Mesenchymal stem cell (in vitro differentiated cells and primary cell): ENCODE data around the gene S100A13.
A peak's percentile ranks its signal among the peaks of the same experiment; 100 is the strongest.

Source experiments
- DNase-seq: peaks from one replicate; pipeline ENCODE4 v3.0.0-alpha.2; 2013
- H2AFZ ChIP-seq: one replicate; pipeline ENCODE4 v1.6.1; 2013; ENCODE audit warnings: low read depth, mild to moderate bottlenecking, control low read depth, inconsistent platforms, low read length, moderate library complexity
- H2AK5ac ChIP-seq: 2 replicates; pipeline ENCODE4 v1.6.1; 2013; ENCODE audit warnings: low read length, moderate library complexity, mild to moderate bottlenecking, inconsistent platforms; ENCODE audit not compliant: severe bottlenecking
- H2BK120ac ChIP-seq: one replicate; pipeline ENCODE4 v1.6.1; 2013; ENCODE audit warnings: low read depth, mild to moderate bottlenecking, inconsistent platforms, low read length, moderate library complexity
- H2BK12ac ChIP-seq, 2 experiments: one replicate each; pipeline ENCODE4 v1.6.1; 2013; ENCODE audit warnings: inconsistent platforms in 2 of 2, low read length in 2 of 2, mild to moderate bottlenecking in 2 of 2, moderate library complexity in 2 of 2, control low read depth in 1 of 2
- H2BK15ac ChIP-seq: one replicate; pipeline ENCODE4 v1.6.1; 2013; ENCODE audit warnings: mild to moderate bottlenecking, low read depth, inconsistent platforms; ENCODE audit not compliant: poor library complexity, severe bottlenecking
- H2BK5ac ChIP-seq: 2 replicates; pipeline ENCODE4 v1.6.1; 2013; ENCODE audit warnings: low read depth, mild to moderate bottlenecking, low read length, control low read depth, inconsistent platforms; ENCODE audit not compliant: poor library complexity, severe bottlenecking
- H3K14ac ChIP-seq, 2 experiments: one replicate each; pipeline ENCODE4 v1.6.1; 2013; ENCODE audit warnings: inconsistent platforms in 2 of 2, low read length in 2 of 2, control low read depth in 1 of 2, mild to moderate bottlenecking in 1 of 2, moderate library complexity in 1 of 2
- H3K18ac ChIP-seq, 2 experiments: one replicate each; pipeline ENCODE4 v1.6.1; 2013; ENCODE audit warnings: inconsistent platforms in 2 of 2, low read length in 2 of 2, control low read depth in 1 of 2, low read depth in 1 of 2, mild to moderate bottlenecking in 1 of 2
- H3K23ac ChIP-seq, 2 experiments: one replicate each; pipeline ENCODE4 v1.6.1; 2013; ENCODE audit warnings: inconsistent platforms in 2 of 2, low read length in 2 of 2, mild to moderate bottlenecking in 2 of 2, moderate library complexity in 2 of 2, control low read depth in 1 of 2
- H3K27ac ChIP-seq: 2 replicates; pipeline ENCODE4 v1.5.1; 2013; ENCODE audit warnings: mild to moderate bottlenecking, moderate library complexity, low read length, control low read depth, inconsistent platforms; ENCODE audit not compliant: poor library complexity, severe bottlenecking
- H3K27me3 ChIP-seq, 2 experiments: 2 replicates each; pipeline versions ENCODE4 v1.6.1 to v1.7.0; 2013; ENCODE audit warnings: low read length in 2 of 2, mild to moderate bottlenecking in 2 of 2, moderate library complexity in 2 of 2, control low read depth in 1 of 2, inconsistent platforms in 1 of 2; ENCODE audit not compliant: control insufficient read depth in 1 of 2, insufficient read depth in 1 of 2
- H3K36me3 ChIP-seq, 2 experiments: 2 replicates each; pipeline versions ENCODE4 v1.6.1 to v1.7.0; 2013; ENCODE audit warnings: low read length in 2 of 2, control low read depth in 1 of 2, inconsistent platforms in 1 of 2, low read depth in 1 of 2, mild to moderate bottlenecking in 1 of 2; ENCODE audit not compliant: insufficient read depth in 2 of 2, control insufficient read depth in 1 of 2
- H3K4ac ChIP-seq, 2 experiments: one replicate each; pipeline ENCODE4 v1.6.1; 2013; ENCODE audit warnings: inconsistent platforms in 2 of 2, low read length in 2 of 2, mild to moderate bottlenecking in 2 of 2, moderate library complexity in 2 of 2, control low read depth in 1 of 2, low read depth in 1 of 2
- H3K4me1 ChIP-seq: 2 replicates; pipeline ENCODE4 v1.6.1; 2013; ENCODE audit warnings: low read depth, low read length, control low read depth; ENCODE audit not compliant: control insufficient read depth, insufficient read depth
- H3K4me2 ChIP-seq: 2 replicates; pipeline ENCODE4 v1.6.1; 2013; ENCODE audit warnings: low read length, mild to moderate bottlenecking, inconsistent platforms; ENCODE audit not compliant: poor library complexity, severe bottlenecking
- H3K4me3 ChIP-seq, 2 experiments: 2 replicates each; pipeline versions ENCODE4 v1.5.1 to v1.7.0; 2013; ENCODE audit warnings: low read length in 2 of 2, mild to moderate bottlenecking in 2 of 2, control low read depth in 1 of 2, low read depth in 1 of 2; ENCODE audit not compliant: insufficient read depth in 1 of 2
- H3K79me1 ChIP-seq: replicated peaks from 2 replicates; pipeline ENCODE4 v1.6.1; 2013; ENCODE audit warnings: mild to moderate bottlenecking, control low read depth, low read length, inconsistent platforms; ENCODE audit not compliant: poor library complexity, severe bottlenecking
- H3K9ac ChIP-seq: 2 replicates; pipeline ENCODE4 v1.7.0; 2013; ENCODE audit warnings: mild to moderate bottlenecking, low read length, moderate library complexity
- H3K9me3 ChIP-seq: 2 replicates; pipeline ENCODE4 v1.7.0; 2013; ENCODE audit warnings: mild to moderate bottlenecking, low read length; ENCODE audit not compliant: control insufficient read depth
- H4K8ac ChIP-seq: one replicate; pipeline ENCODE4 v1.6.1; 2013; ENCODE audit warnings: inconsistent platforms, mild to moderate bottlenecking, low read length, moderate library complexity
- H4K91ac ChIP-seq: one replicate; pipeline ENCODE4 v1.6.1; 2013; ENCODE audit warnings: mild to moderate bottlenecking, low read length, inconsistent platforms
- WGBS: methylation state at CpG from one replicate; pipeline ENCODE4 v1.1.7; 2013; ENCODE audit warnings: mixed read lengths; 5-methylcytosine and 5-hydroxymethylcytosine counted together

The S100A13 gene

GRCh38 chr1:153578936-153579335 lies 48.4 kb downstream of the S100A13 start:
- H2BK5ac ChIP-seq: no peak overlapping the region
- H2BK120ac ChIP-seq: no peak overlapping the region
- H2AK5ac ChIP-seq: peak overlapping the region; percentile 52
- H4K91ac ChIP-seq: no peak overlapping the region
- H2BK15ac ChIP-seq: no peak overlapping the region
- H3K23ac ChIP-seq: no peak overlapping the region
- H3K9ac ChIP-seq: peak overlapping the region; percentile 38
- no peak overlapping the region for H2AFZ ChIP-seq
- no peak overlapping the region for H3K4me2 ChIP-seq
- no peaks in the 10 kb centered on the region for H3K79me1 ChIP-seq
- H2BK12ac ChIP-seq: no peak overlapping the region
- no peaks in the 10 kb centered on the region for H3K9me3 ChIP-seq
- H3K4ac ChIP-seq: no peak overlapping the region
- no peak overlapping the region for H4K8ac ChIP-seq
- DNase-seq: no peak
- no peak overlapping the region for H3K18ac ChIP-seq
- WGBS: 85% methylated on average over 3 of the region's 3 CpGs
- no peak overlapping the region for H3K14ac ChIP-seq
- peaks cover 8% of the 10 kb centered on the region for H3K4me1 ChIP-seq
- peaks cover 0 to 3% of the 10 kb centered on the region in 2 experiments for H3K36me3 ChIP-seq
- H3K27me3 ChIP-seq: no peaks in the 10 kb centered on the region
- no peak overlapping the region for H3K27ac ChIP-seq
- peak overlapping the region in 1 of 2 experiments; percentile 31 for H3K4me3 ChIP-seq

GRCh38 chr1:153578490-153578889 lies 48.8 kb downstream of the S100A13 start:
- H3K23ac ChIP-seq: no peak overlapping the region
- peak overlapping the region; percentile 23 for H3K9ac ChIP-seq
- no peak overlapping the region for H3K14ac ChIP-seq
- H3K9me3 ChIP-seq: no peaks in the 10 kb centered on the region
- no peak overlapping the region for H2BK5ac ChIP-seq
- peak overlapping the region in 1 of 2 experiments; percentile 21 for H2BK12ac ChIP-seq
- peak overlapping the region; percentile 65 for H2AK5ac ChIP-seq
- no peak overlapping the region for H2AFZ ChIP-seq
- H2BK120ac ChIP-seq: no peak overlapping the region
- H3K79me1 ChIP-seq: no peaks in the 10 kb centered on the region
- DNase-seq: peak; percentile 34
- no peak overlapping the region for H3K4me3 ChIP-seq
- no peak overlapping the region for H4K8ac ChIP-seq
- H3K27ac ChIP-seq: peak overlapping the region; percentile 51
- H4K91ac ChIP-seq: no peak overlapping the region
- H3K36me3 ChIP-seq: peaks cover 0 to 3% of the 10 kb centered on the region in 2 experiments
- H3K4ac ChIP-seq: no peak overlapping the region
- no peak overlapping the region for H2BK15ac ChIP-seq
- H3K4me1 ChIP-seq: peaks cover 8% of the 10 kb centered on the region
- H3K27me3 ChIP-seq: no peaks in the 10 kb centered on the region
- peak overlapping the region in 1 of 2 experiments; percentile 11 for H3K18ac ChIP-seq
- peak overlapping the region; percentile 31 for H3K4me2 ChIP-seq

GRCh38 chr1:153577624-153578051 lies 49.7 kb downstream of the S100A13 start:
- peaks cover 8% of the 10 kb centered on the region for H3K4me1 ChIP-seq
- H3K36me3 ChIP-seq: peaks cover 0 to 3% of the 10 kb centered on the region in 2 experiments
- no peak overlapping the region for H3K4me2 ChIP-seq
- H3K14ac ChIP-seq: peak overlapping the region in 1 of 2 experiments; percentile 55
- peak overlapping the region; percentile 67 for H4K8ac ChIP-seq
- no peaks in the 10 kb centered on the region for H3K27me3 ChIP-seq
- H2BK15ac ChIP-seq: peak overlapping the region; percentile 54
- DNase-seq: no peak
- H2BK12ac ChIP-seq: peak overlapping the region; percentile 63 to 96
- H3K4ac ChIP-seq: peak overlapping the region; percentile 64 to 67
- WGBS: 73% methylated on average over 9 of the region's 9 CpGs
- H2BK120ac ChIP-seq: no peak overlapping the region
- peak overlapping the region; percentile 57 to 76 for H3K18ac ChIP-seq
- H3K23ac ChIP-seq: no peak overlapping the region
- H3K9ac ChIP-seq: no peak overlapping the region
- H2BK5ac ChIP-seq: no peak overlapping the region
- H4K91ac ChIP-seq: peak overlapping the region; percentile 84
- H2AK5ac ChIP-seq: peak overlapping the region; percentile 99
- H3K79me1 ChIP-seq: no peaks in the 10 kb centered on the region
- H3K9me3 ChIP-seq: no peaks in the 10 kb centered on the region
- H3K27ac ChIP-seq: no peak overlapping the region
- no peak overlapping the region for H2AFZ ChIP-seq
- H3K4me3 ChIP-seq: no peak overlapping the region

GRCh38 chr1:153577138-153577537 lies 50.2 kb downstream of the S100A13 start:
- Histone ChIP-seq H2BK120ac (no peak overlapping the region), H3K4ac (no peak overlapping the region), H3K23ac (no peak overlapping the region), H3K79me1 (no peaks in the 10 kb centered on the region), H3K9me3 (no peaks in the 10 kb centered on the region), H3K14ac (no peak overlapping the region), H2AFZ (no peak overlapping the region), H2AK5ac (peak overlapping the region; percentile 17), H3K18ac (no peak overlapping the region), H2BK15ac (no peak overlapping the region), H3K4me3 (no peak overlapping the region), H4K91ac (no peak overlapping the region), H3K36me3 (peaks cover 0 to 3% of the 10 kb centered on the region in 2 experiments), H3K4me1 (peaks cover 8% of the 10 kb centered on the region), H3K27me3 (no peaks in the 10 kb centered on the region), H3K27ac (no peak overlapping the region), H2BK12ac (no peak overlapping the region), H3K4me2 (no peak overlapping the region), H3K9ac (no peak overlapping the region), H2BK5ac (no peak overlapping the region), H4K8ac (no peak overlapping the region)
- WGBS: 100% methylated on average over 3 of the region's 4 CpGs
- no peak for DNase-seq
